Measurements from ENCODE around the gene BCL2L11.

The BCL2L11 gene

DNA sequence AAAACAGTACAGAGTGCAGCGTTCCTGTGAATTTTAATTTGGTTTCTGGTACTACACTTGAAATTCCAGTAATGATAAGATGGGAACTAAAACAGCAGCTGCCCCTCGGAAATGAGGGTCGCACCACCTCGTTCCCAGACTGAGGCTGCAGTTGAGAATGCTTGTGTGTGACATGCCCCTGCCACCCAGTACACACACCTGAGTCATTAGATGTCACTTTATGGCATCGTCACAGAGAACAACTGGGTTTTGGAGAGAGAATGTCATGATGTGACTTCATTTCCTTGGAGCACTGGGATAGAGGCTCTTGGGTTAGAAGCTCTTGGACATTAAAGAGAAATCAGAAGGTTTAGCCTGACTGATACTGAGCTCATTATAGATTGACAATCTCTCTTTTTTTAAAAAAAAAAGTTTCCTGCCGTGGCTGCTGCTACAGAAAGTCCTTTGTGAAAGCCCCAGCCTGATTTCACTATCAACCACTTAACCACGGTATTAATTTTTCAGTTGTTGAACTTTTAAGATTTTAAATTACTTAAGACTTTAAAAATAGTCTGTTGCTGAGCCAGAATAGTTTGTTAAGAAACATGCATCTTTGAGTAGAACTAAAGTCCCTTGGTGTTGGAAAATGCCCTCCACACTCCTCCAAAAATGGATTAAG lies 24.5 kb downstream of the BCL2L11 start:
- no peak for DNase-seq

DNA sequence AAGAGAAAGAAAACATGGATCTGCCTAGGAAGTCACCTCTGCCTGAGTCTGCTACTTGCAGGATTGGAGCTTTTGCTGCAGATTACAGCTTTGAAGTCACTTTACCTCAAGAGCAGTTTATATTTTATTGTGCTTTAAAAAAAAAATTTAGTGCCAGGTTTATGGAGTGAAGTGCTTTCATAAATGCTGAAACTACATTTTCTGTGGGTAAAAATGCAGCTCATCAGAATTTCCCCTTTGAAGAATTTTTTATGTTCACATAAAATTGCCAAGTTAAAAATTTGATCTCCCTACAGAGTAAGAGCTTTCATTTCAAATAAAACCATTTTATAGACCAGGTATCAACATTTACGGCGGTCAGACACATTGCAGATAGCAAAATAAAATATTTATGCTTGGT lies 25.2 kb downstream of the BCL2L11 start:
- no peak for DNase-seq

DNA sequence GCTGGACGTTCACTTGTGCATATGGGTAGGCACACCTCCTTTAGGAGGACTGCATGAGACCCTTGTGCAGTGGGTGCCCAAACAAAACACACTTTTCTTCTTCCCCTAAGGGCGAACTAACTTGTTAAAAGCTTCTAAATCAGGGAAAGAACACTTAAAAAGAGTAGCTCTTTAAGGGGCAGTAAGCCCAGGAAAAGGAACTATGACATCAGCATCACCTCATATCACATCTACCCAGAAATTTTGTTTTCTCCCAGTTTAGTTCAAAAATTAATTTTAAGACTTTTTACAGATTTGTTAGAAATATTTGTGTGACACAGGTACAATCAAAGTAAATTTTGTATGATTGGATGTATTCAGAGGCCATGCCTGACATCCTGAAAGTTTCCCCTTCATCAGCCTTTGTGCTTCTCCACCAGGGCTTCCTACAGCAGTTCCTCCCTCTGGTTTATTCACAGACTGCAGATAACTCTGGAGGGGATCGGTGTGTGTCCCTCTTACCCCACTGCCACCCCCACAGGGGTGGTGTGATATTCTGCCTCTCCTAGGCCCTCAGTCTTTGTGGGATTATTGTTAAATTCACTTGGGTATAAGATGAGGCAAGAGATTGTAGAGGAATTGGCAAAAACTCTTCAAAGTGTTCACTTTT lies 27.6 kb downstream of the BCL2L11 start:
- DNase-seq = no peak

DNA sequence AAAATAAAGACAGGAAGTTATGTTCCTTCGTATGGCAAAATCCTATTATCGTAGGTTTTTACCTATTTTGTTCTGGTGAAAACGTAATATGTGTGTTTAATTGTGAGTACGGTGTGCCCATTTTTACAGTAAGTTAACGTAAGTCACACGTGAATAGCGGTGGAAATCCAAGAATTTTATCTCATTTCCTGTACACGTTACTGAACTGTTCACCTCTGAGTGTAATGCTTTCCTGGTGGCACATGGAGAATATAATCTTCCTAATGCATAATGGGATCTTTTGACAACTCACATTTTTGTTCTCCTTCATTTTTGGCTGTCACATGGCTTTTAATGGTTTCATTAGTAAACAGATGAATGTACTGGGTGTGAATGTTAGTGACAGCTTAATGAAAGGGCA lies 28.2 kb downstream of the BCL2L11 start:
- DNase-seq = no peak

DNA sequence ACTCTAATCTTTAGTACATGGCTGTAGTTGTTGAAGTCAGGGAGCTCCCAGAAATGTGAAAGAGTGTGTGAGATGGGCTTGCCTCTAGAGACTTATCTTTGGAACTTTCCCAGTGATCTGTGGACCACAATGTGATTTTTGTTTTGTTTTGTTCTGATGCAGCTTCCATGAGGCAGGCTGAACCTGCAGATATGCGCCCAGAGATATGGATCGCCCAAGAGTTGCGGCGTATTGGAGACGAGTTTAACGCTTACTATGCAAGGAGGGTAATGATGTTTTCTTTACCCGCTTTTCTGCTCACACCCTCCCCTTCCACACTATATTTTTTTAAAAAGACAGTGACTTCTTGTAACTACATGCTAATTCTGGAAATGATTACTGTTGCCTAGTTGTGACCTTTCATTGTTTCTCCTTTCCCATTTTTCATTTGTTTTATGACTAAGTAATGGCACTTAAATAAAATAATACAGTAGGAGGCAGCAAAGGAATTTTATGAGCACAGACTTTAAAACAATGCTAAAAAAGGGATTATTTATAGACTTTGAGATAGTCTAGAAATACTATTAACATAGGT lies 29.3 kb downstream of the BCL2L11 start:
- DNase-seq = no peak

DNA sequence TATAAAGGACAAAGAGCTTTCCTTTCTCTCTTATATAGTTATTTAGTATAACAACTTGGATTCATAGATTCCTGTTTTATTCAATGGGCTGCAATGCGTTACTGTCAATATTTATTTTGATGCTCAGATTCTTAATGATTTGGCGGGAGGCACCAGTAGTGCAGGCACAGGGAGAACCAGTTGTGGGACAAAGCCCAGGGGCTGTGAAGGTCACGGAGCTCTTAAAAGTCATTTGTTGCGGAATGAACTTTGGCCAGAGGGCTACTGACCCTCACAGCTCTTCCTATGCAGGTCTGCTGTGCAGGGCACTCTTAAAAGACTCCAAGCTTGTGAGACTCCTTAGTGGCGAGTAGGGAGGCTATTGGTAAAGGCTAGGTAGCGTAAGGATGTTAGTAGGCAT lies 34.0 kb downstream of the BCL2L11 start:
- no peak for DNase-seq

DNA sequence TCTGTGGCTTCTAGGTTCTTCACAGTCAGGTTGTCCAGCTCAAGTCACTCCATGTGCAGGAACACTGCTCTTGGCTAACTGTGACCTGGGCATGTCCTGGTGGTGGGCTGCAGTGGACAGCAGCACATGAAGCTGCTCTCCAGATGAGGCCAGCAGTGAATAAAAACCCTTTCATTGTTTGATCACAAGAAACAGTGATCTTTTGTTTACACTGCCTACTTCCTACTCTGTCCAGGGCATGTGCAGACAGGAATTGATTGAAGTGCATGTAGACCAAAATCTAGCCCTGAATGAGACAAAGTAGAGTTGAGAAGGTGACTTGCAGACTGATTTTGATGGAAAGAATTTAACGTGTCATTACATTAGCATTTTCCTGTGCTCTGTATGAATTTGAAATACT lies 34.9 kb downstream of the BCL2L11 start:
- DNase-seq = no peak

DNA sequence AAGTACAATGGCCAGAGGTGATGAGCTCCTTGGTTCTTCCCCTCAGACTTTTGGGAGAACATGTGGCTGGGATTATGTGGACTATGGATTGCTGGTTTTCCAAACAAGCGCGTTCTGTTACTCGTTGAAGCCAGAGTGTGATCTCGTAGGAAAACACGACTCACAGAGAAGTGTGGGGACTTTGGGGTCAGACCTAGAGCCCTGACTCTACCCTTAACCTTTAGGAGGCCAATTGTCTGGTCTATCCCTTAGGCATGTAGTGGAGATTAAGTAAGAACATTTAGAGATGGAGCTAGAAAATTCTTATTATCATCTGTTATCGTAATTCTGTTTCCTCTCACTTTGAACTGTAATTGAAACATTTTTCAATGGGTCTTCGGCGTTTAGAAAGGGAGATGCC lies 35.8 kb downstream of the BCL2L11 start:
- DNase-seq = no peak

DNA sequence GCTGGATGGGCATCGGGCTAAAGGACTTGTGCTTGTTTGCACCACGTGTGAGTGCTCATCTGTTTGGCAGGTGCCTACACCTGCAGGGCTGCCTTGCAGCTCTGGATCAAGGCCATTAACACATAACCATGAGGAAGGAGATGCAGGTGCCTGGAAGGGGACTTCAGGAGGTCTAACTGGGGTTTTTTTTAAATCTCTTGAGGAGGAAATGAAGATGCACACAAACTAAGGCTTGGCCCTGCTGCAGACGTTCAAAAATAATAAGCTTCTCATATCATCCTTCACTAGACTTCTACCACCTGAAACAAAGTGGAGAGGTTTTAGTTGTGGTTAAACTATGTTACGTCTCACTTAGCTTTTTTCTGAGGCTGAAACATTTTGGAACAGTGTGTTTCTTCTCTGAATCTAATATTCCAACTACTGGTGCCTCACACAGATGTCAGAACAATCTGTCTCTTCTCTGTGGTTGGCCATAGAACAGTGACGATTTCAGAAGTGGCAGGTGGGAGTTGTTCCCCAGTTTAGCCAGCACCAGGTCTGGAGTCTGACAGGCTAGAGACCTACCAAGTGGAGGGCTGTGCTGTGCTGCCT lies 36.5 kb downstream of the BCL2L11 start:
- DNase-seq = no peak

DNA sequence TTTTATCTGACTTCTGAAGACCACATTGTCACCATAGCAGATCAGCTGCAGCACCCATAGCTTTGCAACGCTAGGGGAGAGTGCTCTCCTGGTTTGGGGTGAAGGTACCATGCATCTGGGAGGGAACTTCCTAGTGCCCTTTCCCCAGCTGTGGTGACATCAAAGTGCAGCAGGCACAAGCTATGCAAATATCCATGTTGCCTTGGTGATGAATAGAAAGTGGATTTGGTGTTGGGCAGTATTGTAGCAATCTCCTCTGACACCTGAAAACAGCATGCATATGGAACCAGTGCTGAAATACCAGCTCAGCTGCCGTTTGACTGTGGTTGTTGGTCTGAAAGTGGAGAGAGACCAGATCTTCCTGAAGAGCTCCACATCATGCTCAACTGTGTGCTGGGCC lies 37.1 kb downstream of the BCL2L11 start:
- DNase-seq = no peak

DNA sequence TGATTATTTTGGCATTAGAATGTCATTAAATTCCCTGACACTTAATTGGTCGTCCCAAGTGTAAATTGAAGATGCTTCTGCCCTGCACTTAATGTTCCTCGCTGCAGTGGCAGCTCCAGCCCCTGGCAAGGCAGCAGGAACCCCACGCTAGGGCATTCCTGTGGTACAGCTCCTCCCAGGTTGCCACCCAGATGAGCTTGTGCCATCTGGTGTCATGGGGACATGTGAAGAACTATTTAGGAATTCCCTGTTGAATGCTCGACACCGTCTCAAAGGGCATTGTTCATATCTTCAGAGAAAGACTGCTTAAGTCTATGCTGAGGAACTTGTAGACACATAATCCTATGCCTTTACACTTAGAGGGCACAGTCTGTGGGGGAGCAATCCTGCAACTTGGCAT lies 38.9 kb downstream of the BCL2L11 start:
- no peak for DNase-seq

DNA sequence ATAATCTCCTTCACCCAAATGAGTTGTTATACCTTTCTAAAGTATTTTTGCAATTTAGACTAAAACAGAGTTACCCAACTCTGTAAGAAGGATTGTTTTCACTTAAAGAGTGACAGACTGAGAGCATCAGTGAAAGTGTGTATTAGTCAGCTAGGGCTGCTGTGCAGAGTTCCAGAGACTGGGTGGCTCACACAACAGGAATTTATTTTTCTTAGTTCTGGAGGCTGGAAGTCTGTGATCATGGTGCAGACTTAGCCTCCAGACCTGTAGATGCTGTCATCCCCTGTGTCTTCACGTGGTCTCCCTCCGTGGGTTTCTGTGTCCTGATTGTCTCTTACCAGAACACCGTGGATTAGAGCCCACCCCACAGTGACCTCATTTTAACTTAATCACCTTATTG lies 40.0 kb downstream of the BCL2L11 start:
- no peak for DNase-seq

DNA sequence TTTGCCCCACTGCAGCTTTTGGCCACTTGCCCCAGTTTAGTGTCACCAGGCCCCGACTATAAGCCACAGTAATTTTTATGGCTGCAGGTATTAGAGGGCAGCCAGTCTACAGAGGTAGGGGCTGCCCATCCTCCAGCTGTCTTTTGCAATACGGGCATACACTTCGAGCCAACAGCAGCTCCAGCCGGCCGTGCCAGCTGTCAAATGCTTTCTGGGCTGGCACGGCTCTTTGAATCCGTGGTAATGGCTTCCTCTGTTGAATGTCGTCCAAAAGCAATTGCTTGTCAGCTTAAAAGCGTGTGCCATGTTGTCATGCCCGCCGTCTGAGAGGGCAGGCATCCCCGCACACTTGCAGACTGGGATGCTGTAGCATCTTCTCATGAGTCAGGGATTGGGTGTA lies 41.3 kb downstream of the BCL2L11 start:
- peak; percentile 71 for DNase-seq

DNA sequence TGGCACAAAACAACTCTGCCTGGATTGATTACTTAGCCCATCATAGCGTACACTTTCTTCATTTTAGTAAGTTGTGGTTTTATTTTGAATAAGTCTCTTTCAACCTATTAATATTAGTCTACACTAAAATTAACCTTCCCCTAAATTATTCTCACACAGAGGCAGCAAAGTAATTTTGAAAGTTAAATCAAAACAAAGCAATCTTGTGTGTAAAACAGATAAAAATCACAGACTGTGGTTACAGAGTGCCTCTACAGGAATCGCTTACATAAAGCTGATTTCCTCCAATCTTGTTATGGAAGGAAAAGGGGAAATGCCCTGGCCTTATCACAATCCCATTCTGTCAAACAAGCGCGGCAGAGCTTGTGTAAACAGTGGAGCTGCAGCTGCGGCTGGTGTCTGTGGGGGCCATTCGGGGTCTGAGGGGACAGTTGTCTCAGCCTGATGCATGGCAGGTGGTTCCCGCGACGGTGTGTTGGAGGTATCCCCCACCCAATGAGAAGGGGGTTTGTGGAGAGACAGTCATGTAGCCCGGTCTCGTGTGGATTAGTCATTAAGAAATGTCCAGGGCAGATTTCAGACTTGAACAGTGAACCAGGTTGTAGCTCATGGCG lies 42.1 kb downstream of the BCL2L11 start:
- no peak for DNase-seq

DNA sequence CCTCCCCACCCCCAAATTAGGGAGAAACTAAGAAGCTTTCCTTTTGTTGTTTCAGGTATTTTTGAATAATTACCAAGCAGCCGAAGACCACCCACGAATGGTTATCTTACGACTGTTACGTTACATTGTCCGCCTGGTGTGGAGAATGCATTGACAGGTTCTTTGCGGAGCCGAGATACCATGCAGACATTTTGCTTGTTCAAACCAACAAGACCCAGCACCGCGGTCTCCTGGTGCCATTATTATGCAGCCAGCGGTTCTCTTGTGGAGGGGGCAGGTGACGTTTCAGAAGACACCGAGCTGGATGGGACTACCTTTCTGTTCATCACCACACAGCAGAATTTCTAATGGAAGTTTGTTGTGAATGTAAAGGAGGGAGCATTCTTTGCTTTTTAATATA lies 43.4 kb downstream of the BCL2L11 start:
- DNase-seq = no peak

DNA sequence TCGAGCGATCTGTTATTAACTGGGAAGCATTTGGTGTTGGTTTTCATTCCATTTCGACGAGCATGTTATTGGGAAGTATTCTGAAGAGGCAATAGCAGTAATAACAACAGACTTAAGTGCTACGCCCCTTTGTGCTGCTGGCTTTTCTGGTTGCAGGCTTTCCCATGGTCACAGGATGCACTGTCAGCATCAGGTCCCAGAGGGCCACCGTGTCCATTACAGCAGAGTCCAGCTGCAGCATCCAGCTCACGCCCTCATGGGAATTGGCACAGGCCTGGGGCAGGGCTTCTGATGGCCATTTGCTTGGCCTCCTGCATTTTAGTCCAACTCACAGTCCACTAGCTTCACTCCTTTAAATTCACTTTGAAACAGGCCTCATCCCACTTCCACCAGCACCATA lies 44.4 kb downstream of the BCL2L11 start:
- no peak for DNase-seq

DNA sequence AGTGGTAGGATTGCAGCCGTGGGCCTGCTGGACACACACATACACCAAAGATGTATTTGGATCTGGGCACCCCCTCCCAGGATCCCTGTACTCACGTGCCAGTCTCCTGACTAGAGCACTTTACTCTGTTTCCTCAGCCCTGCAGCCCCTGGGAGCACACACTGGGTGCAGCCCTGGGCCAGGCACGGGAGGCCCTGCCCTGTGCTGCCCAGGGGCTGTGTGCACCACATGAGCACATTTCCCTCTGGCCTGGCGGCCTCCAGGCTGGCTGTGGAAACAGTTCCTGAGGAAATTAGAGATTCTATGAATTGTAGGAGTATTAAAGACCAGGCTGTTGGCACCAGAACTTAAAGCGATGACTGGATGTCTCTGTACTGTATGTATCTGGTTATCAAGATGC lies 45.4 kb downstream of the BCL2L11 start:
- DNase-seq = no peak

DNA sequence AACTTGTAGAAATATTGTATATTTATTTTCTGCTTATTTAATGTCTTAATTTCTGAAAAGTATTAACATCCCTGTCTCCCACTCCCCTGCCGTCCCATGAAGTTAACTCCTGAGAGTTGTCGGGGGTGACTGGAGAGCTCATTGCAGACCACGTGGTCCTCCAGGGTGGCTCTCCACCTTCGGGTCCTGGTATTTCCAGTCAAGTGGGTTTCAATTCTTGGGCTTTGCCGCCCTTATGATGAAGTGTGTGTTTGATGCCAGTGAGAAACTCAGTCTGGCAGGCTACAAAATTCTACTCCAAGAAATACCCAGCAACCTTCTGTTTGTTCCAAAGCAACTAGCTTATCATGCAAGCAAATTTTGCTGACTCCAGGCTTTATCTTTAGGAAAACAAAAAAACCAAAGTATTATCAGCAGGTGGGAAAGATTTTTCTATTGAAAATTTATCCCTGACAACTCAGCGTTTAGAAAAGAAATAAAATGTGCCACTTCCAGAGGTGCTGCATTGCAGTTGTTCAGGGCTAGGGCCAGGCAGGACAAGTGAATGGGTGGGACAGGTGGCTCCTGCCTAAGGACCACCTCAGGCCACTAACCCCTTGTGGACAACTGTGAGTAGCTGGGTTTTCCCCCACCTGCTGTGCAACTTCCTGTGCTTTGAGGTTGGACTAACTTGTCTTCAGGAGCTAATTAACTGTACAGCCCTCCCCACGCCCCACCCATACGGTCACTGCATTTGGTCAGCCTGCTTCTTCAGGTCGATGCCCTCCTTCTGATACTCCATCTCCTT lies 46.6 kb downstream of the BCL2L11 start:
- DNase-seq = no peak

DNA sequence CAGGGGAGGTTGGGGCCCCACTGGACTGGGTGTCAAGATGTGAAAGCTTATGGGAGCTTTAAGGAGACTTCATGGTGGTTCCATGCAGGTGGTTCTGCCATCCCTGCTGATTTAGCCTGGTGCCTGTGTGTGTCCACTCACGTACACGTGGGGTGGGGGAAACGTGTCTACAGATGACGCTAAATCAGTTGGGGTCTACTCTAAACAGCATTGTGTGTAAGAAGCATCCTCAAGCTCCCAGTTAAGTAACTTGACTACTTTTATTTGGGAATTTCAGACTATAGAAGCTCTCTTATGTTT lies 47.1 kb downstream of the BCL2L11 start:
- no peak for DNase-seq

DNA sequence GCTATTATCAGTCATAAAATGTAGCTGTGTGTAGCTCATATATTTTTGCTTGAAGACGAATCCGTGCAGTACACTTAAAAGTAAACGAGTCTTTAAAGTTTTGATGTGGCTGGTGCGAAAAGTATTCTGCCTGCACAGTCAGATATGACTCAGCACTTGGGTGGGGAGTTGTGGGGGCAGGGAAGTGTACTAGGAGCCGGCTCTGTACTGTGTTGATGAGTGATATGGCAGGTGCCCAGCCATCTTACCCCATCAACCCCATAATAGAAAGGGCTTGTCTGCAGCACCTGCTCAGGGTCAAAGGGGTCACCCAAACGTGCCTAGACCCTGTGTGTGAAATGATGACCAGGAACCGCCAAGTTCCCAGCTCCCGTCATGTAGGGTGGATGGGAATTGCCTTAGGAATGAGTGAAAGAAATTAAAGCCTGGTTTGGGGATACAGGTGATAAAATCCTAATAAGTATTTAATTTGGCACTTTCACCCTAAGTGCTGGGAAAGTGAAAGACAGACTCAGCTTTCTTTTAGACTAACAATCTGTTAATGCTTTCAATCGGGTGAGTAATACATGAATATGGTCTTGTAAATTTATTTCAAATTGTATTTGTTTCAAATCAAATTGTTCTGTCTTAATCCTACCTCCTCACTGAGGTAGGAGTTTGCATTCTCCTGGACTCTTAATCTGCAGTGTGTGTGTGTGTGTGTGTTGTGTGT lies 48.0 kb downstream of the BCL2L11 start:
- DNase-seq = no peak

DNA sequence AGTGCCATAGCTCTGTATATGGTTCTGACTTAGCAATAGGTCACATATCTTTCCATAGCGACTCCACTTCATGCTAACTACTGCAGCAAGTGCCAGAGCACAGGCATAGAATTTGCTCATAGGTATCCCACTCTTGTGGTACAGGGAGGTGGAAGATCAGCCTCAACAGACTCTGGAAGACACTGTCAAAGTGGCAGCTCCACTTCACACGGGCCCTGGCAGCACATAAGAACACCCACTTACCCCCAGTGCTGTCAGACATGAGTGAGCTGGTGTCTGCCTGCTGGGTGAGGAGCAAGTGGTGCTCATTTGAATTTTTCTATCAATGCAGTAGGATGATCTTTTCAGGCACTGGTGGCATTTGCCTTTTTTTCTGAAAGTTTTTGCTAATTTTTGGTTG lies 48.6 kb downstream of the BCL2L11 start:
- DNase-seq = no peak

DNA sequence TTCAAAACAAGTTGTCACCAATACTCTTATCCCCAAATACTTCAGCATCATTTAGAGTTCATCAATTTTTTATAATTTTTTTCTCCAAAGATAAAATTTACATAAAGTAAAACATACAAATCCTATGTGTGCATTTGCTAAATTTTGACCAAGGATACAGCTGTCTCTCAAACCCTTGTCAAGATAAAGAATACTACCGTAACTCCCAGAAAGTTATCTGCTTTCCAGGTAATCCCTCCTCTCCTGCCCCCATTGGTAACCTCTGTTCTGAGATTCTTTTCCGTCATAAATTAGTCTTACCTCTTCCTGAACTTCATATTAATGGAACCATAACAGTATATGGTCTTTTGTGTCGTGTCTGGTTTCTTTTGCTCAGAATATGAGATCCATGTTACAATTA lies 49.2 kb downstream of the BCL2L11 start:
- no peak for DNase-seq
